ENCODE measurements around the gene PARP6. TPM values are rescaled to one million over a fixed set of nuclear protein-coding genes. Genes with fewer than 3 reads are reported as not detected.

PARP6 gene
- total and polyA plus RNA-seq, 2 donors (not counting 1 experiment from before 2014, with no cell fraction given), result 118 to 134 TPM

GRCh38 chr15:72271221-72271620, 1.1 kb downstream of the PARP6 start:
- H3K27ac Mint-ChIP-seq, result peak overlapping the region; percentile 27
- Histone ChIP-seq H4K20me1 (ENCODE audit: control insufficient read depth, insufficient read depth, low read length, poor library complexity, severe bottlenecking) (peaks cover 5% of the 10 kb centered on the region), H3K9ac (ENCODE audit: low read length) (peak overlapping the region; percentile 93), H3K36me3 (replicated peaks in 1 of 2; ENCODE audit: control extremely low read depth in 1 of 2, control insufficient read depth in 1 of 2, extremely low read depth in 1 of 2, insufficient read depth in 2 of 2, low read length in 1 of 2) (peaks cover 6 to 25% of the 10 kb centered on the region in 2 experiments), H2AFZ (ENCODE audit: insufficient read depth, low read depth, low read length, poor library complexity, severe bottlenecking) (peak overlapping the region; percentile 92), H3K4me2 (replicated peaks; ENCODE audit: low read depth, low read length, poor library complexity, severe bottlenecking) (peak overlapping the region; percentile 90), H3K4me3 (ENCODE audit: control extremely low read depth in 1 of 5, extremely low read depth in 1 of 5, insufficient read depth in 1 of 5, low read depth in 2 of 5, low read length in 4 of 5) (peak overlapping the region in 1 of 5 experiments; percentile 78), H3K9me3 (ENCODE audit: control extremely low read depth in 1 of 3, control insufficient read depth in 2 of 3, insufficient read depth in 1 of 3, low read length in 2 of 3) (no peaks in the 10 kb centered on the region), H3K79me2 (ENCODE audit: control insufficient read depth, insufficient read depth, low read length) (peaks cover 9% of the 10 kb centered on the region), H3K4me1 (ENCODE audit: control insufficient read depth in 2 of 2, insufficient read depth in 2 of 2, low read length in 2 of 2) (peaks cover 16 to 23% of the 10 kb centered on the region in 2 donors), H3K27me3 (replicated peaks in 1 of 4; ENCODE audit: control extremely low read depth in 1 of 4, control insufficient read depth in 3 of 4, insufficient read depth in 4 of 4, low read length in 3 of 4) (no peaks in the 10 kb centered on the region), H3K27ac (ENCODE audit: low read length in 2 of 2) (peak overlapping the region in 1 of 2 donors; percentile 80)
- H3K27me3 Mint-ChIP-seq, result no peaks in the 10 kb centered on the region
- ATAC-seq (ENCODE audit: low read depth) (no peak), DNase-seq (no peak)
- no CpG with 5 or more reads among the region's 4 CpGs for whole genome bisulfite sequencing (ENCODE audit: insufficient coverage)
- H3K4me3 Mint-ChIP-seq, result peak overlapping the region; percentile 89
- no peaks in the 10 kb centered on the region for H3K9me3 Mint-ChIP-seq (ENCODE audit: insufficient read depth)
- POLR2A ChIA-PET, result interaction anchor here (0.6 kb wide), 1 partner anchor 41 kb away, joined by 4 read pairs; no protein-coding TSS in a partner anchor
- TF ChIP-seq EZH2 (IDR thresholded peaks at IDR 0.05; ENCODE audit: borderline replicate concordance, insufficient read depth, low read depth, low read length, poor library complexity, severe bottlenecking) (no peak), CTCF (IDR thresholded peaks at IDR 0.05) (no peak)
- peaks cover 38% of the 10 kb centered on the region for H3K4me1 Mint-ChIP-seq
- intact Hi-C loops (cut with micrococcal nuclease), result no loop called here
- CTCF ChIA-PET, result interaction anchor here (0.6 kb wide), 1 partner anchor 71 kb away, joined by 3 read pairs; no protein-coding TSS in a partner anchor

- H3K4me3 Mint-ChIP-seq, result no peak overlapping the region
- Histone ChIP-seq H4K20me1 (ENCODE audit: control insufficient read depth, insufficient read depth, low read length, poor library complexity, severe bottlenecking) (peaks cover 5% of the 10 kb centered on the region), H3K9me3 (ENCODE audit: control extremely low read depth in 1 of 3, control insufficient read depth in 2 of 3, insufficient read depth in 1 of 3, low read length in 2 of 3) (no peaks in the 10 kb centered on the region), H3K27ac (ENCODE audit: low read length in 2 of 2) (no peak overlapping the region), H2AFZ (ENCODE audit: insufficient read depth, low read depth, low read length, poor library complexity, severe bottlenecking) (no peak overlapping the region), H3K4me3 (ENCODE audit: control extremely low read depth in 1 of 5, extremely low read depth in 1 of 5, insufficient read depth in 1 of 5, low read depth in 2 of 5, low read length in 4 of 5) (no peak overlapping the region), H3K4me1 (ENCODE audit: control insufficient read depth in 2 of 2, insufficient read depth in 2 of 2, low read length in 2 of 2) (peaks cover 16 to 23% of the 10 kb centered on the region in 2 donors), H3K79me2 (ENCODE audit: control insufficient read depth, insufficient read depth, low read length) (peaks cover 9% of the 10 kb centered on the region), H3K27me3 (replicated peaks in 1 of 4; ENCODE audit: control extremely low read depth in 1 of 4, control insufficient read depth in 3 of 4, insufficient read depth in 4 of 4, low read length in 3 of 4) (no peaks in the 10 kb centered on the region), H3K9ac (ENCODE audit: low read length) (no peak overlapping the region), H3K4me2 (replicated peaks; ENCODE audit: low read depth, low read length, poor library complexity, severe bottlenecking) (no peak overlapping the region), H3K36me3 (replicated peaks in 1 of 2; ENCODE audit: control extremely low read depth in 1 of 2, control insufficient read depth in 1 of 2, extremely low read depth in 1 of 2, insufficient read depth in 2 of 2, low read length in 1 of 2) (peaks cover 13 to 40% of the 10 kb centered on the region in 2 experiments)
- intact Hi-C loops (cut with micrococcal nuclease), result no loop called here
- no peak for ATAC-seq (ENCODE audit: low read depth)
- CTCF ChIA-PET, result no interaction called here
- H3K9me3 Mint-ChIP-seq (ENCODE audit: insufficient read depth), result no peaks in the 10 kb centered on the region
- peaks cover 38% of the 10 kb centered on the region for H3K4me1 Mint-ChIP-seq
- no peak overlapping the region for H3K27ac Mint-ChIP-seq
- TF ChIP-seq EZH2 (IDR thresholded peaks at IDR 0.05; ENCODE audit: borderline replicate concordance, insufficient read depth, low read depth, low read length, poor library complexity, severe bottlenecking) (no peak), CTCF (IDR thresholded peaks at IDR 0.05) (no peak)
- no peak for DNase-seq
- no peaks in the 10 kb centered on the region for H3K27me3 Mint-ChIP-seq
- 100% methylated on average over 3 of the region's 4 CpGs for WGBS (ENCODE audit: insufficient coverage)
- POLR2A ChIA-PET, result no interaction called here
Observed at GRCh38 chr15:72269739-72270138, 2.6 kb downstream of the PARP6 start.

Measured in B cell (primary cell).